Measurements from ENCODE around the gene KCNH6. TPM values are rescaled to one million over a fixed set of nuclear protein-coding genes. Genes with fewer than 3 reads are reported as not detected.

Gene KCNH6
- total and polyA plus RNA-seq, 9 of the 15 experiments (the other 6 are each of a cell fraction or from before 2014, with no cell fraction given): not detected

GRCh38 chr17:63549946-63550816, 27.0 kb downstream of the KCNH6 start, which contains the start of gene DCAF7 (continued):
- TF ChIP-seq, protein P1, sequence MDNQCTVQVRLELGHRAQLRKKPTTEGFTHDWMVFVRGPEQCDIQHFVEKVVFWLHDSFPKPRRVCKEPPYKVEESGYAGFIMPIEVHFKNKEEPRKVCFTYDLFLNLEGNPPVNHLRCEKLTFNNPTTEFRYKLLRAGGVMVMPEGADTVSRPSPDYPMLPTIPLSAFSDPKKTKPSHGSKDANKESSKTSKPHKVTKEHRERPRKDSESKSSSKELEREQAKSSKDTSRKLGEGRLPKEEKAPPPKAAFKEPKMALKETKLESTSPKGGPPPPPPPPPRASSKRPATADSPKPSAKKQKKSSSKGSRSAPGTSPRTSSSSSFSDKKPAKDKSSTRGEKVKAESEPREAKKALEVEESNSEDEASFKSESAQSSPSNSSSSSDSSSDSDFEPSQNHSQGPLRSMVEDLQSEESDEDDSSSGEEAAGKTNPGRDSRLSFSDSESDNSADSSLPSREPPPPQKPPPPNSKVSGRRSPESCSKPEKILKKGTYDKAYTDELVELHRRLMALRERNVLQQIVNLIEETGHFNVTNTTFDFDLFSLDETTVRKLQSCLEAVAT (IDR thresholded peaks at IDR 0.05): peak; percentile 45 to 91
- TF ChIP-seq SMARCB1 (IDR thresholded peaks at IDR 0.05; ENCODE audit: insufficient read length, low read depth) (no peak), ZNF707 (CRISPR knock-in tag; conservative IDR thresholded peaks at IDR 0.05) (no peak), ZNF785 (CRISPR knock-in tag; IDR thresholded peaks at IDR 0.05) (no peak), GTF2A2 (tag; IDR thresholded peaks at IDR 0.05) (no peak), ZBTB40 (IDR thresholded peaks at IDR 0.05) (peak; percentile 98), ZBTB40 (CRISPR knock-in tag; IDR thresholded peaks at IDR 0.05) (no peak), TEAD2 (tag; IDR thresholded peaks at IDR 0.05) (no peak), RBBP5 (IDR thresholded peaks at IDR 0.05; ENCODE audit: borderline replicate concordance, insufficient read depth, low read length, poor library complexity, severe bottlenecking) (peak; percentile 83), LCOR (CRISPR knock-in tag; IDR thresholded peaks at IDR 0.05) (no peak)
- TF ChIP-seq, protein P2, sequence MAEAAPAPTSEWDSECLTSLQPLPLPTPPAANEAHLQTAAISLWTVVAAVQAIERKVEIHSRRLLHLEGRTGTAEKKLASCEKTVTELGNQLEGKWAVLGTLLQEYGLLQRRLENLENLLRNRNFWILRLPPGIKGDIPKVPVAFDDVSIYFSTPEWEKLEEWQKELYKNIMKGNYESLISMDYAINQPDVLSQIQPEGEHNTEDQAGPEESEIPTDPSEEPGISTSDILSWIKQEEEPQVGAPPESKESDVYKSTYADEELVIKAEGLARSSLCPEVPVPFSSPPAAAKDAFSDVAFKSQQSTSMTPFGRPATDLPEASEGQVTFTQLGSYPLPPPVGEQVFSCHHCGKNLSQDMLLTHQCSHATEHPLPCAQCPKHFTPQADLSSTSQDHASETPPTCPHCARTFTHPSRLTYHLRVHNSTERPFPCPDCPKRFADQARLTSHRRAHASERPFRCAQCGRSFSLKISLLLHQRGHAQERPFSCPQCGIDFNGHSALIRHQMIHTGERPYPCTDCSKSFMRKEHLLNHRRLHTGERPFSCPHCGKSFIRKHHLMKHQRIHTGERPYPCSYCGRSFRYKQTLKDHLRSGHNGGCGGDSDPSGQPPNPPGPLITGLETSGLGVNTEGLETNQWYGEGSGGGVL (CRISPR knock-in tag; IDR thresholded peaks at IDR 0.05): no peak
- TF ChIP-seq, protein P3, sequence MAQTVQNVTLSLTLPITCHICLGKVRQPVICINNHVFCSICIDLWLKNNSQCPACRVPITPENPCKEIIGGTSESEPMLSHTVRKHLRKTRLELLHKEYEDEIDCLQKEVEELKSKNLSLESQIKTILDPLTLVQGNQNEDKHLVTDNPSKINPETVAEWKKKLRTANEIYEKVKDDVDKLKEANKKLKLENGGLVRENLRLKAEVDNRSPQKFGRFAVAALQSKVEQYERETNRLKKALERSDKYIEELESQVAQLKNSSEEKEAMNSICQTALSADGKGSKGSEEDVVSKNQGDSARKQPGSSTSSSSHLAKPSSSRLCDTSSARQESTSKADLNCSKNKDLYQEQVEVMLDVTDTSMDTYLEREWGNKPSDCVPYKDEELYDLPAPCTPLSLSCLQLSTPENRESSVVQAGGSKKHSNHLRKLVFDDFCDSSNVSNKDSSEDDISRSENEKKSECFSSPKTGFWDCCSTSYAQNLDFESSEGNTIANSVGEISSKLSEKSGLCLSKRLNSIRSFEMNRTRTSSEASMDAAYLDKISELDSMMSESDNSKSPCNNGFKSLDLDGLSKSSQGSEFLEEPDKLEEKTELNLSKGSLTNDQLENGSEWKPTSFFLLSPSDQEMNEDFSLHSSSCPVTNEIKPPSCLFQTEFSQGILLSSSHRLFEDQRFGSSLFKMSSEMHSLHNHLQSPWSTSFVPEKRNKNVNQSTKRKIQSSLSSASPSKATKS (CRISPR knock-in tag; IDR thresholded peaks at IDR 0.05): no peak
